ENCODE results near the gene GRAMD1C.

Gene GRAMD1C

DNA sequence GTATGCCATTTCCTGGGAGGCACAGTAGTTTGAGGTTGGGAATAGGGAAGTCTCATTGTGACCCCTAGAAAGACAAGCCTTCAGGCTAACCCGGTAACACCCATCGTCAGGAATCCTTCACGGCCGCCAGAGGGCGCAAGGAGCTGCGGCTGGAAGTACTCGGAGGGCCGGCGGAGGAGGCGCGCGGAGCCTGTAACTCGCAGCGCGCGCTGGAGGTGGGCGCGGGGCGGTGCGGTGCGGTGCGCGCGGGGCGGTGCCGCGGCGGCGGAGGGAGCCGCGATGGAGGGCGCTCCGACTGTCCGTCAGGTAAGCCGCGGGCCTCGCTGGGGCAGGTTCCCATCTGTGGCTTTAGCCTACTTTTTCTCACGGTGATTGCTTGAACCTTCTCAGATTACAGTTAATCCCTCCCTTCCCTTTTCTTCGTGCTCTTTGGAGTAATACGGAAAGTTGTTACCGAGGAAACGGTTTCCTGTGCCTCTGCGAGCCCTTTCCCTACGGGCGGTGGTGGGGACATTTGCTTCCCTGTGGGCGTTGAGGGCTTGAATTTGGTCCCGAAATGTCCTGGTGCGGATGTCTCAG, at the start of gene GRAMD1C:
Gene GRAMD1C (plus strand): TSS at position 158 of the 579 bp plus-strand sequence. CDS start 122 bp downstream, at position 280.
- in situ Hi-C loops (cut with HindIII; ENCODE audit: low pct_ligation_motif_present, low pct_unique_long_range_greater_than_20kb, low sequenced_read_pairs), result no loop called here
- peak; percentile 85 for DNase-seq

DNA sequence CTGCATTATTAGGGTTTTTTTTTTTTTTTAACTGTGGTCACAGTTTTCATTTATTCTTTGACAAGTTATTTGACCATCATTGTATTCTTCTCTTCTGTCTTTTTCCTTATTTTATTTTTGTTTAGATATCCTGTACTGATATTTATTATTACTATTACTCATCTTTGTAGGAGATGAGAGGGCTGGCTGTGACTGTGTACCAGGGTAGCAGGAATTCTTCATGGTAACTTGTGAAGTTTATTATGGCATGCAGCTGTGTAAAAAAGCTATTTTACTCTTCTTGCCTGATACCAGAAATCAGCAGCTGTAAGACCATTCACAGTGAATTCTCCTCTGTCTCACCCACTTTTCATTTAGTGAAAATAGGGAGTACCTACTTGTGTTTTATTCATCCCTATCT, 47.2 kb upstream of the GRAMD1C start:
- in situ Hi-C loops (cut with HindIII; ENCODE audit: low pct_ligation_motif_present, low pct_unique_long_range_greater_than_20kb, low sequenced_read_pairs), result no loop called here

DNA sequence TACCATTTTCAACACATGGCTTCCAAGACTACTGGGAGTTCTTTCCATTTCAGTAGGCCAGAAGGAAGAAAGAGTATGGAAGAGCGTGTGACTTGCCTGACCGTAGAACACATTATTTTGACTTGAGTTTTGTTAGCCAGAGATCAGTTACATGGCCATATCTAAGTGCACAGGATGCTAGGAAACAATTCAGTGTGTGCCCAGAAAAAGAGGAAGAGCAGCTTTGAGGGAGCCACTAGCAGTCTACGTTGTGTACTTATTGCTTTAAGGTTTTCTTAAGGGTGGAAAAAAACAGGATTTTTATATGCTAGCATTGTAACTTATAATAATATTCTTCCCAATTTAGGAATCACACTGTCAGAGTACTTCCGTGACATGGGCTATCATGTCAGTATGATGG, 44.1 kb upstream of the GRAMD1C start:
- no peak for DNase-seq

More for the DNA sequence above, 47.2 kb upstream of the GRAMD1C start:
- no peak for DNase-seq

DNA sequence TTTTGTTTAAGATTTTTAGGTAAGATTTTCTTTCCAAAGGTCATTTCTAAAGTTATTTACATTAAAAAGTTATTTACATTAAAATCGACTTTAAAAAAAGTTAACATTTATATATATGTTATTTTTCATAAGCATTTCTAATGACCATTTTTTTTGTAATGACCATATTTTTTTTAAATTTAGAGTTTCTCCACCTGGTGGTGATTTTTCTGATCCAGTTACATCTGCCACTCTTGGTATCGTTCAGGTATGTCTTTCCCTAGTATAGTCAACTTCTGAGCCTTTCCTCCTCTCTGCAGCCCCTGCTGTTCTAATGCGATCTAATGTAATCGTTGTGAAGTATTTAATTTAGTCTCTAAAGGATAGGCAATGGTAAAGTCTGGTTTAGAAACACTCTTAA, 42.9 kb upstream of the GRAMD1C start:
- no peak for DNase-seq
- in situ Hi-C loops (cut with HindIII; ENCODE audit: low pct_ligation_motif_present, low pct_unique_long_range_greater_than_20kb, low sequenced_read_pairs), result no loop called here

More for the DNA sequence above, 44.1 kb upstream of the GRAMD1C start:
- in situ Hi-C loops (cut with HindIII; ENCODE audit: low pct_ligation_motif_present, low pct_unique_long_range_greater_than_20kb, low sequenced_read_pairs), result no loop called here

DNA sequence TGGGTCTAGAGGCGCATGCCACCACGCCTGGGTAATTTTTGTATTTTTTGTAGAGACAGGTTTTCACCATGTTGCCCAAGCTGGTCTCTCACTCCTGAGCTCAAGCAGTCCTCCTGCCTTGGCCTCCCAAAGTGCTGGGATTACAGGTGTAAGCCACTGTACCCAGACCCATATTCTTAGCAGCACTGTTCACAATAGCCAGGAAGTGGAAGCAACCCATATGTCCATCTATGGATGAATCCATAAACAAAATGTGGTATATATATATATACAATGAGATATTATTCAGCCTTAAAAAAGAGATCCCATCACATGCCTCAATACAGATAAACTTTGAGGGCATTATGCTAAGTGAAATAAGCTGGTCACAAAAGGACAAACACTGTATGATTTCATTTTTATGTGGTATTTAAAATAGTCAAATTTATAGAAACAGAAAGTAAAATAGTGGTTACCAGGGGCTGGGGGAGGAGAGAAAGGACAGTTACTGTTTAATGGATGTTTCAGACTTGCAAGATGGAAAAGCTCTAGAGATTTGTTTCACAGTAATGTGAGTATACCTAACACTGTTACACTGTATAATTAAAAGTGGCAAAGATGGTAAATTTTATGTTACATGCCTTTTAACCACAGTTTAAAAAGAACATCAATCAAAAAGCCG, 35.7 kb upstream of the GRAMD1C start:
- in situ Hi-C loops (cut with HindIII; ENCODE audit: low pct_ligation_motif_present, low pct_unique_long_range_greater_than_20kb, low sequenced_read_pairs), result no loop called here

DNA sequence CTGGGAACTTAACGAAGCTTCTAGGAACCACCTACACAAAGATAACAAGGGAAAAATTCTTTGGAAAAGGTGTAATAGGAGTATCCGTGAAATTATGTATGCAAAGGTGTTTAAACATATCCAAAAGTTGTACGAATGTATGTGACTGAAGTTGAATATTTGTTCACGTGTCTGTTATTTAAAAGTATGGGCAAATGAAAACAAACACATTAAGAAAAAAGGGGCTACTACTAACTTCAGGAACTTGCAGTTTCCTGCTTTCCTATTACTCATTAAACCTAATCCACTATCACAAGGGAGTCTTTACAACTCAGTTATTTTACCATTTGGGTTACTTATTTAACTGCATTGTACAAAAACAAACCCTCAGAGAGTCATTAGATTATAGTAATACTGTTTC, 33.9 kb upstream of the GRAMD1C start:
- DNase-seq, result peak; percentile 25

More for the DNA sequence above, 35.7 kb upstream of the GRAMD1C start:
- no peak for DNase-seq

DNA sequence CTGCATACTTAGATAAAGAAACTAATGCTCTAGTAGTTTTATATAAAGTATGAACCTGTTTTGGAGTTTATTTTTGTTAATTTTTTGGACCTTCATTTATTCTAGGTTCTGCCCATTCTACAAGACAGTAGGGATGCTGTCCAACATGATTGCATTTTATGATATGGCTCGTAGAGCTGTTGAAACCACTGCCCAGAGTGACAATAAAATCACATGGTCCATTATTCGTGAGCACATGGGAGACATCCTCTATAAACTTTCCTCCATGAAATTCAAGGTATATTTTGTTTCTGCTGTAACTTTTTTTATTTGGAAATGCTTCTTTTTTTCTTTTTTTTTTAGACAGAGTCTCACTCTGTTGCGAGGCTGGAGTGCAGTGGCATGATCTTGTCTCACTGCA, 33.3 kb upstream of the GRAMD1C start:
- DNase-seq, result no peak
- in situ Hi-C loops (cut with HindIII; ENCODE audit: low pct_ligation_motif_present, low pct_unique_long_range_greater_than_20kb, low sequenced_read_pairs), result no loop called here

More for the DNA sequence above, 33.9 kb upstream of the GRAMD1C start:
- in situ Hi-C loops (cut with HindIII; ENCODE audit: low pct_ligation_motif_present, low pct_unique_long_range_greater_than_20kb, low sequenced_read_pairs), result no loop called here

DNA sequence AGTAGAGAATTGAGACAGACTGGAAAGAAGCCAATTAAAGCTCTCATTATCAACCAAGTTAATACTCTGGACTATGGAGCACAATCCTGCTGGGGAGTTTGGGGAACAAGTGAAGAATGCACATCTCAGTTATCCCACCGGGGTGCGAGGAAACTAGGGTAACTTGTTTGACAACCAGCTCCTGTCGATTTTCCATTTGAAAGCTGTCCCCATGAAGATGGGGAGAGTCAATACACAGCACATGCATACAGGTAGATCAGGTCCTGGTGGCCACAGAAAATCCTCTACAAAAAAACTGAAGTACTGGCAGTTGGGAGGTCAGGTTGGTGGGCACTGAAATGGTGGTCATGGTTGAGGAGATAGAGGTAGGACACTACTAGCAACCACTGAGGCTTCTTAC, 25.7 kb upstream of the GRAMD1C start:
- no peak for DNase-seq
- in situ Hi-C loops (cut with HindIII; ENCODE audit: low pct_ligation_motif_present, low pct_unique_long_range_greater_than_20kb, low sequenced_read_pairs), result no loop called here

DNA sequence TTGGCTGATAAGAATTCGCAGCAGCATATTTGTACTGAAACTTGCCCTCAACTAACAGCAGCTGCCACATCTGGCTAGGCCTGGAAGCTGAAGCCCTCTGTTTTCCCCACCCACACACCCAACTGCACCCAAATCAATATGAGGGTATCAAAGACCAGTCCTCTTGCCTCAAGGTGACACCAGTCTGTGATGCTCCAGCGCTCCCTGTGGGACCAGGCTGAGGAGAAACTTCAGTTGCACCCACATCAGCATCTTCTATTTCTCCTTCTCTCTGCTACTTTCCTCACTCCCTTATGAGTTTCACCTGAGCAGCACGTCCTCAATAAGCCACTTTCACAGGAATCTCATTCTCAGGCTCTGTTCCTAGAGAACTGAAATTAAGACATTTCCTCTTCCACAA, 18.7 kb upstream of the GRAMD1C start:
- DNase-seq, result no peak
- in situ Hi-C loops (cut with HindIII; ENCODE audit: low pct_ligation_motif_present, low pct_unique_long_range_greater_than_20kb, low sequenced_read_pairs), result no loop called here

DNA sequence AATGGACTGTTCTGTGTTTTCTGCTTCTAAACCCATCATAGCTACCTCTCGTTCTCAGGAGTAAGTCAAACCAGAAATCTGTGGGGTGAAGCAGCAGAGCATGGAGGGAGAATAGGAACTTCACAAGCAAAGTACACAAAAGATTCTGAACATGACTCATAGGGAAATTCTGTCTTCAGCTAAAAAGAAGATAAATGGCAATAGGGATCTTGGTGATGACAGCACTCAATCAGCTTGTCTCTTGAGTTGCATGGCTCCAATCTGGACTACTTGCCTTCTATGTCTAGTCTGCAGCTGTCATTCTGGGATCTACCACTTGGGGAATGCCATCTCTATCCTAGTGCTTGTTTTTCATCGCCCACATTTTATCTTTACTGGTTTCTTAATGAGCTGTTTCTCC, 13.5 kb upstream of the GRAMD1C start:
- in situ Hi-C loops (cut with HindIII; ENCODE audit: low pct_ligation_motif_present, low pct_unique_long_range_greater_than_20kb, low sequenced_read_pairs), result no loop called here

DNA sequence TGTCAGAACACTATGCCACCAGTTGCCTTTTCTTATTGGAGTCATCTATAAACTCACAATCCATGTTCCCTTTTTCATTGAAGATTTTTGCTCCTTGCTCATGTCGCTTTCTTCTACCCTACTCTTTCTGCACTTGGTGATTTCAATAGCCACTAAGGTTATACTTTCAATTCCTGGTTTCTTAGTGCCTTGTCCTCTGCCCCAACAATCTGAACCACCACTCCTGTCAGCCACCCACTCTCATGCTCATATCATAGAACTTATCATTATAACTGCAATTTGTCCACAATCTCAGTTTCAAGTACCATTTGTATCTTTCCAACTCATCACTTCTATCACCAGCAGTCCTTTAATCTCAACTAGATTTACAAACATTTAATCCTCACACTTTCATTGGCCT, 10.0 kb upstream of the GRAMD1C start:
- in situ Hi-C loops (cut with HindIII; ENCODE audit: low pct_ligation_motif_present, low pct_unique_long_range_greater_than_20kb, low sequenced_read_pairs), result no loop called here
- no peak for DNase-seq

More for the DNA sequence above, 13.5 kb upstream of the GRAMD1C start:
- DNase-seq, result peak; percentile 8

DNA sequence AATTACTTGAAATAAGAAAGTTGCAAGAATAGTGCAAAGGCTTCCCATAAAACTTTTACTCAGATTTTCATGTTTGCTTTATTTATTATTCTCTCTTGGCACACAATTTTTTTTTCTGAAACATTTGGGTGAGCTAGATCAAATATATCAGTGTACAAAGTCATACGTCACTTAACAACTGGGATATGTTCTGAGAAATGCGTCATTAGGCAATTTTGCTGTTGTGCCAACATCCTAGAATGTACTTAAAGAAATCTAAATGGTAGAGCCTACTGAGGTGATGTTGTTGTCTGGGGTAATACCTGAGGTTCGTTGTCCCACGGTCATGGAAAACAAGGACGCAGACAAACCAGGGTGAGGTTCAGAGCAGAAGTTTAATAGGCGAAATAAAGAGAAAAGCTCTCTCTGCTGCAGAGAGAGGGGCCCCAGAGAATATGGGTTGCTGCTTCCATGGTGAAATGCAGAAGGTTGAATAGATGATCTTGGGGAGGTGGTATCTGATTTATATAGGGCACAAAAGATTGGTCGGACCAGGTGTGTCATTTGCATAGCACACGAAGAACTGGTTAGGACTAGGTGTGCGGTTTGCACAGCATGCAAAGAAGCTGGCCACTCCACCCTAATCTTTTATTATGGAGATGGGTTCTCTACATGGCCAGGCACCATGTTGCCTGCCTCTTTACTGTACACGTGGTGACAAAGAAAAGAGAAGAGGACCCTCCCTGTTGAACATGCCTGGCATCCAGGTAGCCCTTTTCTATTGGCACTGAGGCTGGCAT, 8.8 kb upstream of the GRAMD1C start:
- no peak for DNase-seq
- in situ Hi-C loops (cut with HindIII; ENCODE audit: low pct_ligation_motif_present, low pct_unique_long_range_greater_than_20kb, low sequenced_read_pairs), result no loop called here

DNA sequence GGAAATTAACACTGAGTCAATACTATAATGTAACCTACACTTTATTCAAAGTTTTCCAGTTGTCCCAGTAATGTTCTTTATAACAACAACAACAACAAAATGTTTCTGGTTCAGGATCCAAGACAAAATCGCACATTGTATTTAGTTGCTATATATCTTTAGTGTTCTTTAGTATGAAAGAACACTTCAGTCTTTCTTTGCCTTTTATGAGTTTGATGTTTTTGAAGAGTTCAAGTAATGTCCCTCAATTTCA, 7.6 kb upstream of the GRAMD1C start:
- in situ Hi-C loops (cut with HindIII; ENCODE audit: low pct_ligation_motif_present, low pct_unique_long_range_greater_than_20kb, low sequenced_read_pairs), result no loop called here

DNA sequence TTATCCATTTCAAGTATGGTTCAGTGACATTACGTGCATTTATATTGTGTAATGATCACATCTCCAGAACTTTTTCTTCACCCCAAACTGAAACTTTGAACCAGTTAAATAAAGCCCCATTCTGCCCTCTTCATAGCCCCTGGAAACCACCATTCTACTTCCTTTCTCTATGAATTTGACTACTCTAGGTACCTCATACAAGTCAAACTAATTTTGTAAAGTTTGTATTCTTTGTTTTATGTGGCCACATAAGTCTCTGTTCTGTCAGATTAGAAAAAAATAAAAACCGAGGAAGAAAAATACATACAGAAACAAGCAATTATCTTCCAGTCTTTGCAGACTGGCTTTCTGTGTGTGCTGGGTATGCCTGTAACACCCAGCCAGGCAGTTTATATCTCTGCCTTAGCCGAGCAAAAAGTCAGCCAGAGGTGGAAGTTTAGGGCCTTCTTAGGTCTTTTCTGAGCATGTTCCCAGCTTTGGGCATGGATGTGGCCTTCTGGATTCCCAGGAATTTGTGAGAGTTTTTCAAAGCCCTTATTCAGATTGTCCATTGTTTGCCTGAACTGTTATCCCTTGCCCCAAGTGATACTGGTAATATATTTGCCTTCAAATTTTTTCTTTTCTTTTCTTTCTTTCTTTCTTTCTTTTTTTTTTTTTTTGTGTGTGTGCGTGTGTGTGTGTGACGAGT, 6.0 kb upstream of the GRAMD1C start:
- no peak for DNase-seq
- in situ Hi-C loops (cut with HindIII; ENCODE audit: low pct_ligation_motif_present, low pct_unique_long_range_greater_than_20kb, low sequenced_read_pairs), result no loop called here

More for the DNA sequence above, 7.6 kb upstream of the GRAMD1C start:
- no peak for DNase-seq

DNA sequence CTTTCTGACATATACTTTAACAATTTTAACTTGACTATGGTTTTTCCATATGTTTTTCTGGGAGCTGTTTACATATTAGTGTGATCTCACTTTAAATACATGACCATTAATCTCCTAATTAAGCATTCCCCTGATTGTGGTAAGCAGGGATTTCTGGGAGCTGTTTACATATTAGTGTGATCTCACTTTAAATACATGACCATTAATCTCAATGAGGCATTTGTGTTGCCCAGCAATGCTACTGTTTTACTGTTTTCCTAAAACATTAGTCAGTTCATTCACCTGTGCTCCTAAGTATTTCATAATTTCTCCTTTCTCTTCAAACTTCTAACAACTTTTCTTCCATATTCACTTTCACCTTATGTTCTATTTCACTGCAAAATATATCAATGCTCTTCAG, 3.6 kb upstream of the GRAMD1C start:
- in situ Hi-C loops (cut with HindIII; ENCODE audit: low pct_ligation_motif_present, low pct_unique_long_range_greater_than_20kb, low sequenced_read_pairs), result no loop called here
- DNase-seq, result no peak

DNA sequence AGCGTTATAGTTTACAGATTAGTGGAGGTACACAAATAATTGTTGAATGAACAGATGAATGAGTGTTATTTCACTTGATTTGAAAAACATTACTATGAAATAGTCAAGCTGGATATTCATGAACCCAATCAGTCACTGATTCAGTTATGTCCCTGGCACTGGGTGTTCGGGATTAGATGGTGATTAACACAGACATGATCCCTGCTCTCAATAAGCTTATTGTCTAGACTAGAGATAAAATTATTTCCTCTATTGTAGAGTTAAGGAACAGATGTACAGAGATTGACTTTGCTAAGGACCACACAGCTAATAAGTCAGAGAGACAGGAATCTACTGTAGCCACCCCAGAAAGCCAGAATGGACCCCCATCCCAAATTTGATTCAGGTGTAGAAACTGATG, 963 bp downstream of the GRAMD1C start:
- in situ Hi-C loops (cut with HindIII; ENCODE audit: low pct_ligation_motif_present, low pct_unique_long_range_greater_than_20kb, low sequenced_read_pairs), result no loop called here
- no peak for DNase-seq

DNA sequence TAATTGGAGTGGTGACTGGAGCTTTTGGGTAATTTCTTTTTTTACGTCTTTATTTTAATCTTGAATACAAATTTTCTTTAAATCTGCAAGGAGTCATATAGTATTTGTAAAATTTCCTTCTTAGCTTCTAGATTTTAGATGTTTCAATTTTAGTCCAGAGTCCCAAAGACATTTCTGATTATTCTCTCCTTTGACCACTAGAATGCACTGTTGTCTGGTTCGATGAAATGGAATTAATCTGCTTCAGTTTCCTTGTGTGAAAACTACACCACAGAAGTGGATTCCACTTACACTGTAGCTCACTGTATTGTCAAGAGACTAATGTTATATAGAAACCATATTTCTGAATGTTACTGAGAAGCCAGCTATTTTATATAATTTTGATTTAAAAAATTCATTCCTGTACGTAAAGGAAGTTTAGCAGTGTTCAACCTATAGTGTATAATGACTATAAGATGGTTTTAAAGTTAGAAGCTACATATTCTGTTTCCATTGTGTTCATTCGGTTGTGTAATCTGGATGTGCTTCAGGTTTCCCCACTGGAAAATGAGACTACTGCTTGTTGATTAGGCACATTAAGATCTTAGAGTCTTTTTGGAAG, 6.1 kb downstream of the GRAMD1C start:
- in situ Hi-C loops (cut with HindIII; ENCODE audit: low pct_ligation_motif_present, low pct_unique_long_range_greater_than_20kb, low sequenced_read_pairs), result no loop called here
- DNase-seq, result peak; percentile 51

DNA sequence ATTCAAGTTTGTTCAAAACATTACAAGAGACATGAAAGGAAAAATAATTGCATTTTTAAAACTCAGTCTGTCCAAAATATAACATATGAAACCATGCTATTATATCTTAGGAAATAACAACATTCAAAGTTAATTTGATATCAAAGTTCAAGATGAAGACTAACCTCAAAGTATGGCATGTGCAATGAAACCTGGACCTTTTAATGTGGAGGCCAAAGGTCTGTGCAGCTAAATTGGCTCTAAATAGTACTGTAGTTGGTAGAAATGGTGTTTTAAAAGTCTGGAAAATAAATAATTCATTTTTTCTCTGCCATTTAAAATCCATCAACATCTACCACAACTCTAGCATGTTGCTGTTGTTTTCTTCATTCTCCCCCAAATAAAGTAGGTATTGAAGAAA, 8.7 kb downstream of the GRAMD1C start:
- DNase-seq, result no peak
- in situ Hi-C loops (cut with HindIII; ENCODE audit: low pct_ligation_motif_present, low pct_unique_long_range_greater_than_20kb, low sequenced_read_pairs), result no loop called here
